OCI-LY1 (cell line): Measurements from ENCODE around the gene STX8.

ENCODE experiments used
- EZH2 ChIP-seq: fragments of 200-600 bp; sonication (generic), shearing (Covaris generic); IDR thresholded peaks from 2 replicates; pipeline ENCODE4 v1.8.0; 2017; ENCODE audit warnings: borderline replicate concordance, mixed run types, mild to moderate bottlenecking, antibody characterized with exemption, low read length, moderate library complexity, mixed read lengths
- TF ChIP-seq, protein P1 (sequence below): fragments of 200-600 bp; sonication (generic), shearing (Covaris generic); IDR thresholded peaks from 2 replicates; pipeline ENCODE4 v1.5.1; 2017; ENCODE audit warnings: mild to moderate bottlenecking, antibody characterized with exemption, low read length, moderate library complexity, mixed read lengths

- TF ChIP-seq, protein P1, sequence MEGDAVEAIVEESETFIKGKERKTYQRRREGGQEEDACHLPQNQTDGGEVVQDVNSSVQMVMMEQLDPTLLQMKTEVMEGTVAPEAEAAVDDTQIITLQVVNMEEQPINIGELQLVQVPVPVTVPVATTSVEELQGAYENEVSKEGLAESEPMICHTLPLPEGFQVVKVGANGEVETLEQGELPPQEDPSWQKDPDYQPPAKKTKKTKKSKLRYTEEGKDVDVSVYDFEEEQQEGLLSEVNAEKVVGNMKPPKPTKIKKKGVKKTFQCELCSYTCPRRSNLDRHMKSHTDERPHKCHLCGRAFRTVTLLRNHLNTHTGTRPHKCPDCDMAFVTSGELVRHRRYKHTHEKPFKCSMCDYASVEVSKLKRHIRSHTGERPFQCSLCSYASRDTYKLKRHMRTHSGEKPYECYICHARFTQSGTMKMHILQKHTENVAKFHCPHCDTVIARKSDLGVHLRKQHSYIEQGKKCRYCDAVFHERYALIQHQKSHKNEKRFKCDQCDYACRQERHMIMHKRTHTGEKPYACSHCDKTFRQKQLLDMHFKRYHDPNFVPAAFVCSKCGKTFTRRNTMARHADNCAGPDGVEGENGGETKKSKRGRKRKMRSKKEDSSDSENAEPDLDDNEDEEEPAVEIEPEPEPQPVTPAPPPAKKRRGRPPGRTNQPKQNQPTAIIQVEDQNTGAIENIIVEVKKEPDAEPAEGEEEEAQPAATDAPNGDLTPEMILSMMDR = no peak
- TF ChIP-seq EZH2 = no peak
These were observed 358.2 kb downstream of the STX8 start for GRCh38 chr17:9217151-9218056.
